Glutamatergic neuron (in vitro differentiated cells): ENCODE results near the gene EPN1. TPM values are rescaled to one million over a fixed set of nuclear protein-coding genes. Genes with fewer than 3 reads are reported as not detected.

Experiments
- DNase-seq: peaks from one replicate; pipeline ENCODE4 v3.0.0; 2022
- H3K27ac Mint-ChIP-seq: one replicate; pipeline ENCODE4 v1.8.0; 2020; ENCODE audit warnings: mild to moderate bottlenecking, mixed read lengths, inconsistent platforms; ENCODE audit not compliant: unreplicated experiment
- H3K27me3 Mint-ChIP-seq: one replicate; pipeline ENCODE4 v1.8.0; 2020; ENCODE audit warnings: mild to moderate bottlenecking, moderate library complexity, mixed read lengths, inconsistent platforms; ENCODE audit not compliant: unreplicated experiment
- H3K36me3 Mint-ChIP-seq: one replicate; pipeline ENCODE4 v1.8.0; 2020; ENCODE audit warnings: mild to moderate bottlenecking, mixed read lengths, inconsistent platforms; ENCODE audit not compliant: unreplicated experiment
- H3K4me1 Mint-ChIP-seq: one replicate; pipeline ENCODE4 v1.8.0; 2020; ENCODE audit warnings: mild to moderate bottlenecking, low read depth, mixed read lengths, inconsistent platforms; ENCODE audit not compliant: unreplicated experiment
- H3K4me3 Mint-ChIP-seq: one replicate; pipeline ENCODE4 v1.8.0; 2020; ENCODE audit warnings: mild to moderate bottlenecking, mixed read lengths, inconsistent platforms; ENCODE audit not compliant: unreplicated experiment
- H3K9me3 Mint-ChIP-seq: one replicate; pipeline ENCODE4 v1.8.0; 2020; ENCODE audit warnings: mild to moderate bottlenecking, moderate library complexity, mixed read lengths, inconsistent platforms; ENCODE audit not compliant: unreplicated experiment
- total RNA-seq: library from RNA; stranded (reverse); fragmentation: NEBNext Ultra II Directional; extraction: Animal tissue kit (Norgen Biotek cat#: 25700); gene quantifications from one replicate; pipeline ENCODE4 v1.2.1, GENCODE V29; 2021; ENCODE audit not compliant: unreplicated experiment
- TF ChIP-seq, protein P1 (sequence below): fragments of 200-600 bp; sonication (generic); IDR thresholded peaks from one replicate; pipeline ENCODE4 v1.5.0; 2021; ENCODE audit not compliant: partially characterized antibody, unreplicated experiment

EPN1 gene
- total RNA-seq, 1 donor from 2014 or later: 150 TPM

DNA sequence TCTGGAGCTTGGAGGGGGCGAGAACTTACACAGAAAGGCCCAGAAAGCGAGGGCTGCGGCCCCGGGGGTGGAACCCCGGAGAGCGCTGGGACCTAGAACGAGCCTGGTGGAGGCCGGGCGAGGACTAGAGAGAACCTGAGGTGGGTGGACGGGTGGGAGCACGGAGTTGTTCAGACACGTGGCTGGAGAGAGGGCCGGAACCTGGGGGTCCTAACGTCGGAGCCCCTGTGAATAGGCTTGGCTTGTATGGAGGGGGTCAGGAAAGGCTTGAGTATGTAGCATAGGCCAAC lies 31.2 kb upstream of the EPN1 start:
- Mint-ChIP-seq H3K4me3 (peak overlapping the region; percentile 91), H3K4me1 (peaks cover 23% of the 10 kb centered on the region), H3K36me3 (no peaks in the 10 kb centered on the region), H3K9me3 (peaks cover 22% of the 10 kb centered on the region), H3K27ac (peak overlapping the region; percentile 86), H3K27me3 (peaks cover 16% of the 10 kb centered on the region)
- TF ChIP-seq, protein P1, sequence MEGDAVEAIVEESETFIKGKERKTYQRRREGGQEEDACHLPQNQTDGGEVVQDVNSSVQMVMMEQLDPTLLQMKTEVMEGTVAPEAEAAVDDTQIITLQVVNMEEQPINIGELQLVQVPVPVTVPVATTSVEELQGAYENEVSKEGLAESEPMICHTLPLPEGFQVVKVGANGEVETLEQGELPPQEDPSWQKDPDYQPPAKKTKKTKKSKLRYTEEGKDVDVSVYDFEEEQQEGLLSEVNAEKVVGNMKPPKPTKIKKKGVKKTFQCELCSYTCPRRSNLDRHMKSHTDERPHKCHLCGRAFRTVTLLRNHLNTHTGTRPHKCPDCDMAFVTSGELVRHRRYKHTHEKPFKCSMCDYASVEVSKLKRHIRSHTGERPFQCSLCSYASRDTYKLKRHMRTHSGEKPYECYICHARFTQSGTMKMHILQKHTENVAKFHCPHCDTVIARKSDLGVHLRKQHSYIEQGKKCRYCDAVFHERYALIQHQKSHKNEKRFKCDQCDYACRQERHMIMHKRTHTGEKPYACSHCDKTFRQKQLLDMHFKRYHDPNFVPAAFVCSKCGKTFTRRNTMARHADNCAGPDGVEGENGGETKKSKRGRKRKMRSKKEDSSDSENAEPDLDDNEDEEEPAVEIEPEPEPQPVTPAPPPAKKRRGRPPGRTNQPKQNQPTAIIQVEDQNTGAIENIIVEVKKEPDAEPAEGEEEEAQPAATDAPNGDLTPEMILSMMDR: no peak
- no peak for DNase-seq

DNA sequence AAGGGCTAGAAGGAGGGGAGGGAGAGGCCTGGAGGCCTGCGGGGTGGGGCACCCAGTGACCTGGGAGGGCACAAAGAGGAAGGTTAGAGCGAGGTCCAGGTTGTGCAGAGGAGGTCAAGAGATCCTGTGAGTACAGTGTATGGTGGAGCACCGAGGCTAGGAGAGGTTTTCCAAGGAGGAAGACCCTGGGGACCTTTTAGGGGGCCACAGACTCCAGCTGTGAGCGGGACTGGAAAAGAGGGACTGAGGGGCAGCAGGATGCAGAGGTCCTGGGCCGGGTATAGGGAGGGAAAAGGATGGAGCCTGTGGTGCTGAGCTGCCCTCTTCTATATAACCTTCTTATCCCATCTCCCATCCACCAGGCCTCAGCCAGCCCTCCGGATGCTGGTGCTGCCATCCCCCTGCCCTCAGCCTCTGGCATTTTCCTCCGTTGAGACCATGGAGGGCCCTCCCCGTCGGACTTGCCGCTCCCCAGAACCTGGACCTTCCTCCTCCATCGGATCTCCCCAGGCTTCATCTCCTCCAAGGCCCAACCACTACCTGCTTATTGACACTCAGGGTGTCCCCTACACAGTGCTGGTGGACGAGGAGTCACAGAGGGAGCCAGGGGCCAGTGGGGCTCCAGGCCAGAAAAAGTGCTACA lies 30.7 kb upstream of the EPN1 start:
- Mint-ChIP-seq H3K27me3 (peaks cover 14% of the 10 kb centered on the region), H3K36me3 (no peaks in the 10 kb centered on the region), H3K4me1 (peaks cover 19% of the 10 kb centered on the region), H3K4me3 (peak overlapping the region; percentile 91), H3K9me3 (peaks cover 21% of the 10 kb centered on the region), H3K27ac (peak overlapping the region; percentile 86)
- TF ChIP-seq, protein P1: no peak
- no peak for DNase-seq

DNA sequence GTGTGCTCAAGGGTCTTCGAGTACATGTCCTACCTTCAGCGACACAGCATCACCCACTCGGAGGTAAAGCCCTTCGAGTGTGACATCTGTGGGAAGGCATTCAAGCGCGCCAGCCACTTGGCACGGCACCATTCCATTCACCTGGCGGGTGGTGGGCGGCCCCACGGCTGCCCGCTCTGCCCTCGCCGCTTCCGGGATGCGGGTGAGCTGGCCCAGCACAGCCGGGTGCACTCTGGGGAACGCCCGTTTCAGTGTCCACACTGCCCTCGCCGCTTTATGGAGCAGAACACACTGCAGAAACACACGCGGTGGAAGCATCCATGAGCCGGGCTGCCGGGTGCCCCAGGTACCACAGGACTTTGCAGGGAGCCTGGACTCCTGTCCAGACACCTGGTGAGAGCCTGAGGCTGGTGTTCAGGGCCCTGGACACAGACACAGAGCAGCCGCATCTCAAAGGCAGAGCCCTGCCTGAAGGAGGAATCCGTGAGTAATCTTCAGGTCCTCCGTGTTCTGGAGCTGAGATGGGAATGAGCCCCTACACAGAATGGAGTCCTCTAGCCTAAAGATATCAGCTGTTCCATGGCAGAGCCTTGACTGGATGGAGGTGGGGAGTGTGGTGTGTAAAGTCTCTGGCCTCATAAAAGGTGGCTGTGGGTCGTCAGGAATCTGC lies 30.0 kb upstream of the EPN1 start:
- Mint-ChIP-seq H3K27ac (no peak overlapping the region), H3K4me1 (peaks cover 19% of the 10 kb centered on the region)

DNA sequence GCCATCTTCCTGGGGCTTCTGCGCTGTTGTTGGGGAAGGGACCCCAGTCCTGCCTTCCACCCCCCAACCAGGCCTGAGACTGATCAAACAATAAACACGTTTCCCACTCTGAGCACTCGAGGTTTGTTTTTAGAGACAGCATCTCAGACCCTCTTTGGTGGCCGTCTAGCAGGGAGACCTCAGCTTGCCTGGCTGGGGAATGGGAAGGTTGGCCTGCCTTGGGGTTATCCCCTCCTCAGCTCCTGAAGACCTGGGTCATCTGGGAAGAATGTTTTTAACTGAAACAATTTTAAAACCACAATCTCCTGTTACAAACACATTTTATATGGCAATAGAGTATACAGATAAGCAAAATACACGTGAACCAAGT lies 29.5 kb upstream of the EPN1 start:
- TF ChIP-seq, protein P1: no peak
- no peak for DNase-seq
- peaks cover 19% of the 10 kb centered on the region for H3K9me3 Mint-ChIP-seq
- H3K27ac Mint-ChIP-seq: peak overlapping the region; percentile 20
- peaks cover 18% of the 10 kb centered on the region for H3K4me1 Mint-ChIP-seq
- H3K4me3 Mint-ChIP-seq: peak overlapping the region; percentile 34
- H3K27me3 Mint-ChIP-seq: peaks cover 16% of the 10 kb centered on the region
- H3K36me3 Mint-ChIP-seq: no peaks in the 10 kb centered on the region

More for the DNA sequence above, 30.0 kb upstream of the EPN1 start:
- DNase-seq: no peak
- peaks cover 16% of the 10 kb centered on the region for H3K27me3 Mint-ChIP-seq
- peaks cover 19% of the 10 kb centered on the region for H3K9me3 Mint-ChIP-seq
- TF ChIP-seq, protein P1: no peak
- H3K4me3 Mint-ChIP-seq: peak overlapping the region; percentile 91
- no peaks in the 10 kb centered on the region for H3K36me3 Mint-ChIP-seq
